ENCODE data around the gene CERS2. TPM values are rescaled to one million over a fixed set of nuclear protein-coding genes. Genes with fewer than 3 reads are reported as not detected.
A peak's percentile ranks its signal among the peaks of the same experiment; 100 is the strongest.

The CERS2 gene
- total and polyA plus RNA-seq, 2 of the 8 experiments (the other 6 are each of a cell fraction or from before 2014, with no cell fraction given) = 216 to 237 TPM

- TF ChIP-seq E2F6 (IDR thresholded peaks at IDR 0.05) (no peak), EGR1 (IDR thresholded peaks at IDR 0.05; ENCODE audit: borderline replicate concordance, low read depth, low read length) (no peak), CTBP2 (IDR thresholded peaks at IDR 0.05; ENCODE audit: borderline replicate concordance, insufficient read depth, insufficient read length, low read length) (no peak), MAFK (IDR thresholded peaks at IDR 0.05; ENCODE audit: low read depth, low read length) (no peak), SIN3A (conservative IDR thresholded peaks at IDR 0.05 in 1 of 2, IDR thresholded peaks at IDR 0.05 in 1 of 2; ENCODE audit: low read depth in 1 of 2, low read length in 2 of 2) (no peak), TEAD4 (IDR thresholded peaks at IDR 0.05; ENCODE audit: low read depth, low read length) (0 out of 2 replicates have a peak, but pooled peaks have one; percentile 5), SIX5 (IDR thresholded peaks at IDR 0.05; ENCODE audit: low read depth, low read length) (no peak), HDAC2 (IDR thresholded peaks at IDR 0.05; ENCODE audit: borderline replicate concordance in 1 of 2, low read depth in 2 of 2, low read length in 2 of 2) (0 out of 4 replicates have a peak, but pooled peaks of 1 of the 2 experiments have one; percentile 43), SIRT6 (IDR thresholded peaks at IDR 0.05; ENCODE audit: low read length) (no peak), USF2 (IDR thresholded peaks at IDR 0.05; ENCODE audit: low read length) (no peak), TAF1 (IDR thresholded peaks at IDR 0.05; ENCODE audit: low read depth, low read length) (0 out of 2 replicates have a peak, but pooled peaks have one; percentile 16), JUND (IDR thresholded peaks at IDR 0.05; ENCODE audit: low read length) (peak; percentile 58; the same call in 1 of the 2 replicates), SP2 (IDR thresholded peaks at IDR 0.05; ENCODE audit: low read length) (no peak), BRCA1 (IDR thresholded peaks at IDR 0.05; ENCODE audit: low read depth, low read length) (no peak), CREB1 (IDR thresholded peaks at IDR 0.05) (peak; percentile 23; the same call in 1 of the 2 replicates), SUZ12 (IDR thresholded peaks at IDR 0.05; ENCODE audit: low read length) (no peak), SP1 (IDR thresholded peaks at IDR 0.05; ENCODE audit: low read depth, low read length) (peak; percentile 62; the same call in 1 of the 2 replicates), POLR2AphosphoS5 (IDR thresholded peaks at IDR 0.05; ENCODE audit: low read depth, low read length) (peak; percentile 77; the same call in 1 of the 2 replicates), PHF8 (conservative IDR thresholded peaks at IDR 0.05; ENCODE audit: low read depth, low read length) (no peak), YY1 (IDR thresholded peaks at IDR 0.05; ENCODE audit: low read depth, low read length) (0 out of 2 replicates have a peak, but pooled peaks have one; percentile 18)
Measured at GRCh38 chr1:150976879-150977694, 2.5 kb upstream of the CERS2 start (continued).

All from H1 (cell line).